Measurements from ENCODE around the gene MSI2. TPM values are rescaled to one million over a fixed set of nuclear protein-coding genes. Genes with fewer than 3 reads are reported as not detected.

Gene MSI2
- total RNA-seq, 2 experiments from 2014 or later: 107 to 111 TPM

GRCh38 chr17:57453841-57454425, 197.6 kb downstream of the MSI2 start:
- Mint-ChIP-seq H3K9me3 (no peaks in the 10 kb centered on the region), H3K4me3 (no peak overlapping the region), H3K4me1 (peaks cover 53% of the 10 kb centered on the region), H3K27me3 (no peaks in the 10 kb centered on the region), H3K36me3 (ENCODE audit: low read depth) (peaks cover 16% of the 10 kb centered on the region), H3K27ac (no peak overlapping the region)
- no peak for DNase-seq
- ChIA-PET CTCF (interaction anchor here (0.6 kb wide), 1 partner anchor 1061 kb away, joined by 3 read pairs; no protein-coding TSS in a partner anchor), POLR2A (interaction anchor here (1.0 kb wide), 1 partner anchor 12 kb away, joined by 3 read pairs; no protein-coding TSS in a partner anchor)

- peaks cover 59% of the 10 kb centered on the region for H3K4me1 Mint-ChIP-seq
- DNase-seq: peak; percentile 18
- peaks cover 16% of the 10 kb centered on the region for H3K36me3 Mint-ChIP-seq (ENCODE audit: low read depth)
- peak overlapping the region; percentile 72 for H3K27ac Mint-ChIP-seq
- no peak overlapping the region for H3K4me3 Mint-ChIP-seq
- H3K27me3 Mint-ChIP-seq: no peaks in the 10 kb centered on the region
- ChIA-PET CTCF (interaction anchor here (1.1 to 1.3 kb wide), 2 partner anchors 13 to 212 kb away, joined by 3 to 5 read pairs; no protein-coding TSS in a partner anchor), POLR2A (interaction anchor here (1.0 kb wide), 1 partner anchor 13 kb away, joined by 3 read pairs; no protein-coding TSS in a partner anchor)
- no peaks in the 10 kb centered on the region for H3K9me3 Mint-ChIP-seq
Observed at GRCh38 chr17:57454729-57455062, 198.4 kb downstream of the MSI2 start.

GRCh38 chr17:57455063-57455914, 199.0 kb downstream of the MSI2 start:
- Mint-ChIP-seq H3K27me3 (no peaks in the 10 kb centered on the region), H3K9me3 (no peaks in the 10 kb centered on the region), H3K4me3 (no peak overlapping the region), H3K27ac (peak overlapping the region; percentile 72), H3K4me1 (peaks cover 63% of the 10 kb centered on the region), H3K36me3 (ENCODE audit: low read depth) (peaks cover 16% of the 10 kb centered on the region)
- ChIA-PET POLR2A (interaction anchor here (1.0 kb wide), 1 partner anchor 14 kb away, joined by 3 read pairs; no protein-coding TSS in a partner anchor), CTCF (interaction anchor here (1.1 to 1.3 kb wide), 2 partner anchors 14 to 212 kb away, joined by 3 to 5 read pairs; no protein-coding TSS in a partner anchor)
- peak; percentile 33 for DNase-seq

DNA sequence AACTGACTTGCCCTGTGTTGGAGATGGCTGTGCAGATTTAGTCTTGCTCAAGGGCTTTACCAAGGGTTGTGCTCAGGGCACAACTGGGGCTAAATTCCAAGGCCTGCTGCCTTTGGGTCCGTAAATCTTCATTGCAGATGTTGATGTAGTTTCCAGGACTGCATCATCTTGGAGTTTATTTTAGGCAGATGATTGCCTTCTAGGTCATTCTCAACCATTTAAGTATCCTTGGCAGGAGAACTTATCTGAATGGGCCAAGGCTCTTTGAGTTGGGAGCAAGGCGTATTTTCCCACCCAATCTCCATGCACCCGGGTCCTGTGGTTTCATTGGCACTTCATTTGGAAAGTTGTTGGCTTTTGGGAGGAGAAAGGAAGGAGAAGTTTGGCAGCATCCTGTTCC, 200.3 kb downstream of the MSI2 start:
- ChIA-PET POLR2A (no interaction called here), CTCF (interaction anchor here (1.2 kb wide), 1 partner anchor 16 kb away, joined by 4 read pairs; no protein-coding TSS in a partner anchor)
- H3K36me3 Mint-ChIP-seq (ENCODE audit: low read depth): peaks cover 13% of the 10 kb centered on the region
- peaks cover 68% of the 10 kb centered on the region for H3K4me1 Mint-ChIP-seq
- no peak overlapping the region for H3K27ac Mint-ChIP-seq
- no peaks in the 10 kb centered on the region for H3K27me3 Mint-ChIP-seq
- no peak for DNase-seq
- no peaks in the 10 kb centered on the region for H3K9me3 Mint-ChIP-seq
- no peak overlapping the region for H3K4me3 Mint-ChIP-seq

- CTCF ChIA-PET: interaction anchor here (1.2 kb wide), 1 partner anchor 17 kb away, joined by 4 read pairs; no protein-coding TSS in a partner anchor
- H3K36me3 Mint-ChIP-seq (ENCODE audit: low read depth): peaks cover 13% of the 10 kb centered on the region
- H3K27ac Mint-ChIP-seq: no peak overlapping the region
- no peak overlapping the region for H3K4me3 Mint-ChIP-seq
- no peak for DNase-seq
- peaks cover 70% of the 10 kb centered on the region for H3K4me1 Mint-ChIP-seq
- no peaks in the 10 kb centered on the region for H3K27me3 Mint-ChIP-seq
- POLR2A ChIA-PET: interaction anchor here (0.7 kb wide), 1 partner anchor 14 kb away, joined by 3 read pairs; no protein-coding TSS in a partner anchor
- no peaks in the 10 kb centered on the region for H3K9me3 Mint-ChIP-seq
Observed at GRCh38 chr17:57457188-57457587, 200.9 kb downstream of the MSI2 start.

DNA sequence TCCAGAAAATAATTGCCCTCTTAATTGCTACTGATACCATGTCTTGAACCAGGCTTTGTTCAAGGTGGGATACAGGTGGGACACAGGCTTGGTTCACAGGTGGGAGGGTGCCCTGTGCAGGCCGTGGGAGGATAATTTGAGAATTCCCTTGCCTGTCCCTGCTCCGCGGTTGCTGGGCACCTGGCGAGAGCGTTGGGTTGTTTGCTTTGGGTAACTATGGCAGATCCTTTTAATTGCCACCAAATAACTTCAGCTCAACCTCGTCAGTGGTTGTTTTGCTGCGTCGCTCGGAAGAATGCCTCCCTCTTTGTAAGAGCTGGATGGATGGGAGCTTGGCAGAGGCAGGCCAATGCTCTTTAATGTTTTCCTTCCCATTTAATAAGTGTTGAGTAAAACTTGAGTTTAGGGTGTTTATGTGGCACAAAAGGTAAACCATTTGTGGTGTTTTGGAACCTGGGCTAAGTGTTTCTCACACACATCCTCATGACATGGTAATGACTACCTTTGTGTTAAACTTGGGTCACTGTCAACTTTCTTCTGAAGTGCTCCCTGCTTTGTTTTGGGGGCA, 202.5 kb downstream of the MSI2 start:
- ChIA-PET POLR2A (interaction anchor here (1.1 to 1.3 kb wide), 2 partner anchors 14 to 16 kb away, joined by 3 read pairs; no protein-coding TSS in a partner anchor), CTCF (interaction anchor here (0.7 kb wide), 1 partner anchor 213 kb away, joined by 3 read pairs; no protein-coding TSS in a partner anchor)
- Mint-ChIP-seq H3K9me3 (no peaks in the 10 kb centered on the region), H3K27ac (peak overlapping the region; percentile 90), H3K27me3 (no peaks in the 10 kb centered on the region), H3K36me3 (ENCODE audit: low read depth) (peaks cover 11% of the 10 kb centered on the region), H3K4me3 (no peak overlapping the region), H3K4me1 (peaks cover 79% of the 10 kb centered on the region)
- DNase-seq: no peak

- peak overlapping the region; percentile 90 for H3K27ac Mint-ChIP-seq
- H3K4me1 Mint-ChIP-seq: peaks cover 75% of the 10 kb centered on the region
- H3K27me3 Mint-ChIP-seq: no peaks in the 10 kb centered on the region
- no peaks in the 10 kb centered on the region for H3K9me3 Mint-ChIP-seq
- H3K36me3 Mint-ChIP-seq (ENCODE audit: low read depth): peaks cover 15% of the 10 kb centered on the region
- POLR2A ChIA-PET: interaction anchor here (1.3 kb wide), 1 partner anchor 15 kb away, joined by 3 read pairs; no protein-coding TSS in a partner anchor
- H3K4me3 Mint-ChIP-seq: no peak overlapping the region
- CTCF ChIA-PET: interaction anchor here (0.7 kb wide), 1 partner anchor 213 kb away, joined by 3 read pairs; no protein-coding TSS in a partner anchor
- peak; percentile 55 for DNase-seq
Observed at GRCh38 chr17:57459286-57459915, 203.1 kb downstream of the MSI2 start.

DNA sequence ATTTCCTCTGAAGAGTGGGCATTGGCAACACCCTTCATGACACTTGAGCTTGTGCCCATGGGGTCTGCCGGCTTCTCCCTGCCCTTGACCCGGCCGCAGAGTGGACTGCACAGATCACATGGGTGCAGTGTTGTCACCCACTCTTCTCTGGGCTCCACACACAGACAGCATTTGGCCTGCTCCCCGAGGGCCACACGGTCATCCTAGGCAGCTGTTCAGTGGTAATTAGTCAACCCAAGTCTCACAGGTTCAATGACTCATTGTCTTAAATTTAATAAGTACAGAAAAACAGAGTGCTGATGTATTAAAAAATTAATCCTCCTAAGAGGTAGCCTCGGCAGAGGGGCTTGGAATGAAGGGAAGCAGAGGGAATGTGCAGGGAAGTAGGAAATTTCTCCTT, 204.8 kb downstream of the MSI2 start:
- peaks cover 8% of the 10 kb centered on the region for H3K36me3 Mint-ChIP-seq (ENCODE audit: low read depth)
- no peaks in the 10 kb centered on the region for H3K27me3 Mint-ChIP-seq
- CTCF ChIA-PET: interaction anchor here (1.2 to 1.3 kb wide), 2 partner anchors 20 to 139 kb away, joined by 3 to 4 read pairs; no protein-coding TSS in a partner anchor
- no peaks in the 10 kb centered on the region for H3K9me3 Mint-ChIP-seq
- DNase-seq: peak; percentile 35
- peaks cover 64% of the 10 kb centered on the region for H3K4me1 Mint-ChIP-seq
- H3K27ac Mint-ChIP-seq: peak overlapping the region; percentile 61
- POLR2A ChIA-PET: interaction anchor here (1.1 to 2.3 kb wide), 4 partner anchors 12 to 203 kb away, joined by 3 to 7 read pairs (median 4); no protein-coding TSS in a partner anchor
- H3K4me3 Mint-ChIP-seq: no peak overlapping the region

- Mint-ChIP-seq H3K4me1 (peaks cover 63% of the 10 kb centered on the region), H3K36me3 (ENCODE audit: low read depth) (peaks cover 6% of the 10 kb centered on the region), H3K27me3 (no peaks in the 10 kb centered on the region), H3K9me3 (no peaks in the 10 kb centered on the region), H3K4me3 (no peak overlapping the region), H3K27ac (peak overlapping the region; percentile 68)
- POLR2A ChIA-PET: interaction anchor here (2.3 kb wide), 1 partner anchor 13 kb away, joined by 7 read pairs; no protein-coding TSS in a partner anchor
- DNase-seq: no peak
- CTCF ChIA-PET: no interaction called here
Observed at GRCh38 chr17:57462007-57462579, 205.8 kb downstream of the MSI2 start.

GRCh38 chr17:57463103-57463885, 207.0 kb downstream of the MSI2 start:
- Mint-ChIP-seq H3K36me3 (ENCODE audit: low read depth) (peaks cover 6% of the 10 kb centered on the region), H3K27ac (peak overlapping the region; percentile 68), H3K4me3 (peak overlapping the region; percentile 0), H3K4me1 (peaks cover 62% of the 10 kb centered on the region), H3K27me3 (no peaks in the 10 kb centered on the region), H3K9me3 (no peaks in the 10 kb centered on the region)
- peak; percentile 73 for DNase-seq
- ChIA-PET CTCF (no interaction called here), POLR2A (interaction anchor here (1.1 kb wide), 1 partner anchor 18 kb away, joined by 3 read pairs; no protein-coding TSS in a partner anchor)

DNA sequence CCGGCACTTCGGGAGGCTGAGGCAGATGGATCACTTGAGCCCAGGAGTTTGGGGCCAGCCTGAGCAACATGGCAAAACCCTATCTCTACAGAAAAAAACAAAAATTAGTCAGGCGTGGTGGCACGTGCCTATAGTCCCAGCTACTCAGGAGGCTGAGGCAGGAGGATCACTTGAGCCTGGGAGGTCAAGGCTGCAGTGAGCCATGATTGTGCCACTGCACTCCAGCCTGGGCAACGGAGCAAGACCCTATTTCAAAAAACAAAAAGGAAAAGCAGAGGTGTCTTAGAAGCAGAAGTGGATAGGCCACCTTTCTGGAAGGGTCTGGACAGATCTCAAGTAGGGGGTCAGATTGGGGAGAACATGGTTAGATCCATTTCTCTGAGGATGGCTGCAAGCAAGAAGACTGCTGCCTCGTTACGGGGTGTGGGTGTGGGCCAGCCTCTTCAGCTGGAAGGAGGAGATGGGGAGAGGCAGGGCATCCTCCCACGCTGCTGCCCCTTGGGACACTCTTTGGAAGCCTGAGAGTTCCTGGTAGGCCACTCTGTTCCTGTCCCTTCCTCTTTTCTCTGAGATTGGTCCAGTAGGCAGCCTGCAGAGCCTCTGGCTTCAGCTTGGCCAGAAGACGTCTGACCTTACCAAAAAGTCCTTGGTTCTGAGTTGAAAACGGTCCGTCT, 208.0 kb downstream of the MSI2 start:
- Mint-ChIP-seq H3K36me3 (ENCODE audit: low read depth) (peaks cover 6% of the 10 kb centered on the region), H3K9me3 (no peaks in the 10 kb centered on the region), H3K27ac (no peak overlapping the region), H3K4me3 (no peak overlapping the region), H3K27me3 (no peaks in the 10 kb centered on the region), H3K4me1 (peaks cover 52% of the 10 kb centered on the region)
- ChIA-PET CTCF (no interaction called here), POLR2A (no interaction called here)
- no peak for DNase-seq

Measured in activated CD4-positive, alpha-beta memory T cell treated with anti-CD3 and anti-CD28 coated beads, Interleukin-2, amount 10 ng/mL, durations not matched to agents 7 days and 5 days (primary cell).